ENCODE data around the gene MRPS7.

MRPS7 gene

GRCh38 chr17:75262112-75262606 is 480 bp downstream of the MRPS7 start:
- H3K4me1 ChIP-seq (ENCODE audit: low read depth, poor library complexity, severe bottlenecking) = peaks cover 28% of the 10 kb centered on the region
- peaks cover 60% of the 10 kb centered on the region for H3K79me2 ChIP-seq (ENCODE audit: insufficient read depth, low read depth)
- H3K27ac ChIP-seq = peak overlapping the region; percentile 95
- H3K27me3 ChIP-seq (ENCODE audit: insufficient read depth, low read depth) = no peaks in the 10 kb centered on the region
- no peaks in the 10 kb centered on the region for H4K20me1 ChIP-seq (ENCODE audit: insufficient read depth)
- no peaks in the 10 kb centered on the region for H3K36me3 ChIP-seq (ENCODE audit: insufficient read depth)
- H3K4me2 ChIP-seq = peak overlapping the region; percentile 89
- no peak for TF ChIP-seq CTCF (conservative IDR thresholded peaks at IDR 0.05; ENCODE audit: low read depth, low read length)
- H3K9ac ChIP-seq = peak overlapping the region; percentile 97
- H3K4me3 ChIP-seq (IDR thresholded peaks at IDR 0.05; ENCODE audit: insufficient read depth, low read depth, low read length) = no peak overlapping the region
- H2AFZ ChIP-seq (ENCODE audit: low read depth) = peak overlapping the region; percentile 82

GRCh38 chr17:75263055-75263454 is 1.4 kb downstream of the MRPS7 start:
- H3K4me2 ChIP-seq = peak overlapping the region; percentile 89
- peak overlapping the region; percentile 95; the same call in 1 of the 2 replicates for H3K27ac ChIP-seq
- no peak overlapping the region for H2AFZ ChIP-seq (ENCODE audit: low read depth)
- no peak for TF ChIP-seq CTCF (conservative IDR thresholded peaks at IDR 0.05; ENCODE audit: low read depth, low read length)
- H3K27me3 ChIP-seq (ENCODE audit: insufficient read depth, low read depth) = no peaks in the 10 kb centered on the region
- no peaks in the 10 kb centered on the region for H3K36me3 ChIP-seq (ENCODE audit: insufficient read depth)
- no peak overlapping the region for H3K4me3 ChIP-seq (IDR thresholded peaks at IDR 0.05; ENCODE audit: insufficient read depth, low read depth, low read length)
- peaks cover 53% of the 10 kb centered on the region for H3K79me2 ChIP-seq (ENCODE audit: insufficient read depth, low read depth)
- peak overlapping the region; percentile 97; the same call in 1 of the 2 replicates for H3K9ac ChIP-seq
- peaks cover 30% of the 10 kb centered on the region for H3K4me1 ChIP-seq (ENCODE audit: low read depth, poor library complexity, severe bottlenecking)
- H4K20me1 ChIP-seq (ENCODE audit: insufficient read depth) = no peaks in the 10 kb centered on the region

GRCh38 chr17:75265614-75266315 is 4.1 kb downstream of the MRPS7 start:
- no peak overlapping the region for H3K4me2 ChIP-seq
- no peaks in the 10 kb centered on the region for H3K36me3 ChIP-seq (ENCODE audit: insufficient read depth)
- H4K20me1 ChIP-seq (ENCODE audit: insufficient read depth) = no peaks in the 10 kb centered on the region
- peaks cover 34% of the 10 kb centered on the region for H3K4me1 ChIP-seq (ENCODE audit: low read depth, poor library complexity, severe bottlenecking)
- no peaks in the 10 kb centered on the region for H3K27me3 ChIP-seq (ENCODE audit: insufficient read depth, low read depth)
- peaks cover 26% of the 10 kb centered on the region for H3K79me2 ChIP-seq (ENCODE audit: insufficient read depth, low read depth)
- no peak overlapping the region for H3K4me3 ChIP-seq (IDR thresholded peaks at IDR 0.05; ENCODE audit: insufficient read depth, low read depth, low read length)
- no peak overlapping the region for H3K27ac ChIP-seq
- no peak overlapping the region for H2AFZ ChIP-seq (ENCODE audit: low read depth)
- H3K9ac ChIP-seq = no peak overlapping the region
- TF ChIP-seq CTCF (conservative IDR thresholded peaks at IDR 0.05; ENCODE audit: low read depth, low read length) = no peak

- Histone ChIP-seq H4K20me1 (ENCODE audit: insufficient read depth) (no peaks in the 10 kb centered on the region), H3K27me3 (ENCODE audit: insufficient read depth, low read depth) (no peaks in the 10 kb centered on the region), H3K27ac (no peak overlapping the region), H3K4me3 (IDR thresholded peaks at IDR 0.05; ENCODE audit: insufficient read depth, low read depth, low read length) (no peak overlapping the region), H3K4me1 (ENCODE audit: low read depth, poor library complexity, severe bottlenecking) (peaks cover 34% of the 10 kb centered on the region), H3K4me2 (no peak overlapping the region), H2AFZ (ENCODE audit: low read depth) (no peak overlapping the region), H3K9ac (no peak overlapping the region), H3K79me2 (ENCODE audit: insufficient read depth, low read depth) (peaks cover 21% of the 10 kb centered on the region), H3K36me3 (ENCODE audit: insufficient read depth) (no peaks in the 10 kb centered on the region)
- TF ChIP-seq CTCF (conservative IDR thresholded peaks at IDR 0.05; ENCODE audit: low read depth, low read length) = no peak
These were observed 4.9 kb downstream of the MRPS7 start for GRCh38 chr17:75266316-75267152.
